Gastrocnemius medialis (tissue), 4 donors: ENCODE measurements around the gene SFT2D1. TPM values are rescaled to one million over a fixed set of nuclear protein-coding genes. Genes with fewer than 3 reads are reported as not detected.

Source experiments
- ATAC-seq, 2 donors: fragments of 150-250 bp; one replicate each; pipeline ENCODE4 v1.9.1; 2016
- DNase-seq, 2 donors: peaks; one replicate each; pipeline ENCODE4 v3.0.0-alpha.2; 2019
- H3K27ac ChIP-seq, 4 donors: fragments of 200-600 bp; sonication (generic); 1 replicate in 1 of 4; 2 replicates in 3 of 4; pipeline ENCODE4 v1.5.1; 2016 to 2018; ENCODE audit warnings: mild to moderate bottlenecking in 2 of 4, moderate library complexity in 1 of 4
- H3K27me3 ChIP-seq, 3 donors: fragments of 200-600 bp; sonication (generic) in 2 of 3; 1 replicate in 1 of 3; 2 replicates in 2 of 3; pipeline versions ENCODE4 v1.5.1 to v1.6.0; 2016 to 2019; ENCODE audit warnings: mild to moderate bottlenecking in 1 of 3, moderate library complexity in 1 of 3
- H3K36me3 ChIP-seq, 2 donors: fragments of 200-600 bp; sonication (generic) in 1 of 2; one replicate each; pipeline ENCODE4 v1.5.1; 2017 to 2018
- H3K4me1 ChIP-seq, 2 donors: fragments of 200-600 bp; sonication (generic) in 1 of 2; one replicate each; pipeline ENCODE4 v1.5.1; 2016 to 2017; ENCODE audit warnings: mild to moderate bottlenecking in 2 of 2
- H3K4me3 ChIP-seq, 4 donors: fragments of 200-600 bp; sonication (generic) in 3 of 4; 1 replicate in 1 of 4; 2 replicates in 3 of 4; pipeline ENCODE4 v1.5.1; 2016 to 2019; ENCODE audit warnings: mild to moderate bottlenecking in 2 of 4
- H3K9me3 ChIP-seq, 3 donors: fragments of 200-600 bp; sonication (generic) in 2 of 3; 1 replicate in 1 of 3; 2 replicates in 2 of 3; pipeline ENCODE4 v1.5.1; 2016 to 2019
- POLR2A ChIP-seq, 2 donors: fragments of 450-650 bp; IDR thresholded peaks; one replicate each; pipeline ENCODE4 v1.6.1; 2017; ENCODE audit warnings: antibody characterized with exemption in 2 of 2, mild to moderate bottlenecking in 2 of 2, moderate library complexity in 2 of 2
- in situ Hi-C, 4 donors: fragments of 200-750 bp; cut with MboI; loops; one replicate each; pipeline versions ENCODE4 v1.15.0 to v1.8.0; 2017; ENCODE audit warnings: low sequenced_read_pairs in 4 of 4
- intact Hi-C: fragments of 100-400 bp; cut with DNase I; formaldehyde crosslinking; loops from one replicate; pipeline ENCODE4 v1.15.1; 2023; ENCODE audit warnings: low total_unique reads
- total RNA-seq, 4 donors: library from RNA; depleted of rRNA; stranded (reverse); fragments of >200 nt; gene quantifications; one replicate each; pipeline versions ENCODE4 v1.1.0 to v1.2.3, GENCODE V29; 2016
- TF ChIP-seq, protein P1 (sequence below), 5 experiments: fragments of 450-650 bp in 3 of 5; fragments of 200-600 bp in 2 of 5; sonication (generic) in 2 of 5; IDR thresholded peaks in 4 of 5; conservative IDR thresholded peaks in 1 of 5; 1 replicate in 4 of 5; 2 replicates in 1 of 5; pipeline ENCODE4 v1.5.1; 2016 to 2019; ENCODE audit warnings: antibody characterized with exemption in 5 of 5, mild to moderate bottlenecking in 3 of 5, moderate library complexity in 3 of 5

SFT2D1 gene
- total RNA-seq, 4 donors from 2014 or later, result 14.1 to 29.0 (median 16.8) TPM

- no peak overlapping the region for H3K27ac ChIP-seq
- peaks cover 7 to 13% of the 10 kb centered on the region in 2 donors for H3K4me1 ChIP-seq
- no peaks in the 10 kb centered on the region for H3K36me3 ChIP-seq
- ATAC-seq (no peak), DNase-seq (no peak)
- TF ChIP-seq, protein P1, sequence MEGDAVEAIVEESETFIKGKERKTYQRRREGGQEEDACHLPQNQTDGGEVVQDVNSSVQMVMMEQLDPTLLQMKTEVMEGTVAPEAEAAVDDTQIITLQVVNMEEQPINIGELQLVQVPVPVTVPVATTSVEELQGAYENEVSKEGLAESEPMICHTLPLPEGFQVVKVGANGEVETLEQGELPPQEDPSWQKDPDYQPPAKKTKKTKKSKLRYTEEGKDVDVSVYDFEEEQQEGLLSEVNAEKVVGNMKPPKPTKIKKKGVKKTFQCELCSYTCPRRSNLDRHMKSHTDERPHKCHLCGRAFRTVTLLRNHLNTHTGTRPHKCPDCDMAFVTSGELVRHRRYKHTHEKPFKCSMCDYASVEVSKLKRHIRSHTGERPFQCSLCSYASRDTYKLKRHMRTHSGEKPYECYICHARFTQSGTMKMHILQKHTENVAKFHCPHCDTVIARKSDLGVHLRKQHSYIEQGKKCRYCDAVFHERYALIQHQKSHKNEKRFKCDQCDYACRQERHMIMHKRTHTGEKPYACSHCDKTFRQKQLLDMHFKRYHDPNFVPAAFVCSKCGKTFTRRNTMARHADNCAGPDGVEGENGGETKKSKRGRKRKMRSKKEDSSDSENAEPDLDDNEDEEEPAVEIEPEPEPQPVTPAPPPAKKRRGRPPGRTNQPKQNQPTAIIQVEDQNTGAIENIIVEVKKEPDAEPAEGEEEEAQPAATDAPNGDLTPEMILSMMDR (IDR thresholded peaks at IDR 0.05 in 4 of 5, conservative IDR thresholded peaks at IDR 0.05 in 1 of 5), result no peak
- no peak for TF ChIP-seq POLR2A (IDR thresholded peaks at IDR 0.05)
- in situ Hi-C loops, result no loop called here
- intact Hi-C loops, result no loop called here
- no peak overlapping the region for H3K4me3 ChIP-seq
- no peaks in the 10 kb centered on the region for H3K9me3 ChIP-seq
- H3K27me3 ChIP-seq, result no peaks in the 10 kb centered on the region
These were observed 6.7 kb downstream of the SFT2D1 start for GRCh38 chr6:166335378-166336302.

DNA sequence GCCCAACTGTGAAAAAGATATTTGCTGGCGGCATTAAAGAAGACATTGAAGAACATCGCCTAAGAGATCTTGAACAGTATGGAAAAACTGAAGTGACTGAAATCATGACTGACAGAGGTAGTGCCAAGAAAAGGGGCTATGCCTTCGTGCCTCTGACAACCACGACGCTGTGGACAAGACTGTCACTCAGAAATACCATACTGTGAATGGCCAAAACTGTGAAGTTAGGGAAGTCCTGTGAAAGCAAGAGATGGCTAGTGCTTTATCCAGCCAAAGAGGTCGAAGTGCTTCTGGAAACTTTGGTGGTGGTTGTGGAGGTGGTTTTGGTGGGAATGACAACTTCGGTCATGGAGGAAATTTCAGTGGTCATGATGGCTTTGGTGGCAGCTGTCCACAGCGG is 7.5 kb downstream of the SFT2D1 start:
- no peaks in the 10 kb centered on the region for H3K9me3 ChIP-seq
- DNase-seq, result no peak
- H3K4me3 ChIP-seq, result no peak overlapping the region
- no peaks in the 10 kb centered on the region for H3K36me3 ChIP-seq
- TF ChIP-seq, protein P1 (IDR thresholded peaks at IDR 0.05 in 4 of 5, conservative IDR thresholded peaks at IDR 0.05 in 1 of 5), result no peak
- TF ChIP-seq POLR2A (IDR thresholded peaks at IDR 0.05), result no peak
- ATAC-seq, result no peak
- intact Hi-C loops, result no loop called here
- in situ Hi-C loops, result no loop called here
- no peaks in the 10 kb centered on the region for H3K27me3 ChIP-seq
- H3K27ac ChIP-seq, result no peak overlapping the region
- H3K4me1 ChIP-seq, result peaks cover 8 to 10% of the 10 kb centered on the region in 2 donors

GRCh38 chr6:166333172-166333995 is 9.0 kb downstream of the SFT2D1 start:
- H3K9me3 ChIP-seq, result no peaks in the 10 kb centered on the region
- ATAC-seq (no peak), DNase-seq (no peak)
- TF ChIP-seq POLR2A (IDR thresholded peaks at IDR 0.05), result no peak
- TF ChIP-seq, protein P1 (IDR thresholded peaks at IDR 0.05 in 4 of 5, conservative IDR thresholded peaks at IDR 0.05 in 1 of 5), result no peak
- peaks cover 8 to 9% of the 10 kb centered on the region in 2 donors for H3K4me1 ChIP-seq
- H3K27me3 ChIP-seq, result no peaks in the 10 kb centered on the region
- no peak overlapping the region for H3K4me3 ChIP-seq
- H3K27ac ChIP-seq, result no peak overlapping the region
- H3K36me3 ChIP-seq, result no peaks in the 10 kb centered on the region
- intact Hi-C loops, result no loop called here
- in situ Hi-C loops, result no loop called here

DNA sequence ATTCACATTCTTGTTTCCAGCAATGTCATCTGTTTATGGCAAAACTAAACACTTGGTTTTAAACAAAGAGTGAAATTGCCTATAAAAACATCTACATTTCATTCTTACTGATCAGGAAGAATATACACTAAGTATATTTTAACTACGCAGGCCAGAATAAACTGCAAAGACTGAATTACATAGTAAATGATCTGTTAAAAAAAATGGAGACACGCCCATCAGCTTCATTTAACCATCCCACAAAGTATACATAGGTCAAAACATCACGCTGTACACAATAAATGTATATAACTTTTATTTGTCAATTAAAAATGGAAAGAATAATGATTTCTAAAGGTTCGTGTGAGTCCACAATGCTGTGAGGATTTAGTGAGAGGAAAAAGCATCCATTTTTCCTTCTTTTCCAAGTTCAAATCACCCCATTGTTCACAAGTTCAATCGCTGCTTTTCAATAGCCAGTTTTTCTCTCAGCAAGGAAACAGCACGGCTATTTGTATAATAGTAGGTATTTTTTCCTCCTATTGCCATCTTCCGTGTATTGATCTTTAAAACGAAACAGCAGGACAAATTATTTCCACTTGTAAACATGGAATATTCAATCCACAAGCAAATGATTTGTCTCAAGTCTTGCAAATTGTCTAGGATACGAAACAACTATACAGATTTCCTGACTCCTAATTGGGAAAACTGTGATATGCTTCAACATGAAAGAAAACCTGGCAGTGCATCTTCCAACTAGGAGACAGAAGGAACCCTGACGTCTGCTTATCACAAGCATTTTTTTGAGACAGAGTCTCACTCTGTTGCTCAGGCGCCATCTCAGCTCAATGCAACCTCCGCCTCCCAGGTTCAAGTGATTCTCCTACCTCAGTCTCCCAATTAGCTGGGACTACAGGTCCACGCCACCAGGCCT is 10.6 kb downstream of the SFT2D1 start:
- intact Hi-C loops, result no loop called here
- in situ Hi-C loops, result no loop called here
- Histone ChIP-seq H3K27me3 (no peaks in the 10 kb centered on the region), H3K27ac (no peak overlapping the region), H3K9me3 (no peaks in the 10 kb centered on the region), H3K4me1 (peaks cover 8 to 9% of the 10 kb centered on the region in 2 donors), H3K4me3 (no peak overlapping the region), H3K36me3 (peaks cover 0 to 2% of the 10 kb centered on the region in 2 donors)
- DNase-seq (no peak), ATAC-seq (no peak)
- TF ChIP-seq, protein P1 (IDR thresholded peaks at IDR 0.05 in 4 of 5, conservative IDR thresholded peaks at IDR 0.05 in 1 of 5), result no peak
- TF ChIP-seq POLR2A (IDR thresholded peaks at IDR 0.05), result no peak
